ENCODE measurements around the gene SEMA4F.

DNA sequence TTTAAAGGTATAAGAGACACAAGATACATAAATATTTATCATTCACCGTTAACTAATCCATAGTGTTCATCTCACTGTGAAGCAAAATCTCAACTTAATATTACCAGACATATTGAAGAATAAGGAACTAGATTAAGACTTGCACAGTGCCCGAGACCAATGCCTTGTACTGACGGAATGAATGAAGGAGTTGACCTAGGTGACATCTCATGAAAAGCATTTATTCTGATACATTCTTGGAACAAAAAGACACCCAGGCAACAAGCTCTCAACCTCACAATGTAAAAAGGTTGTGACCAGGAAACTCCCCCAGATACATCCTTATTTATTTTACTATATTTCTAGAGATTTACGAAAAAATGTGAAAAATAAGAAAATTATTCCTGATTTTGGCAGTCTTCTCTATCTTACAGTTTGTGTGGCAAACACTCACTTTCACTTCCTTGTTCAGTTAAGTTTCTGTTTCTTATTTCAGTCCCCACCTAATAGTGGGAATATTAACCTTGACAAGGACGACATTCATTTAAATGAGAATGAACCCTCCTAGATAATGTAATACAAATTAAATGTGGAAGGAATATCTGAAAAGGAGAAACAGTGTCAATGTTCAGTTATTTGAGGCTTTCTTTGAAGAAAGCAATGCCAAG, 34.3 kb upstream of the SEMA4F start:
- TF ChIP-seq, protein P1, sequence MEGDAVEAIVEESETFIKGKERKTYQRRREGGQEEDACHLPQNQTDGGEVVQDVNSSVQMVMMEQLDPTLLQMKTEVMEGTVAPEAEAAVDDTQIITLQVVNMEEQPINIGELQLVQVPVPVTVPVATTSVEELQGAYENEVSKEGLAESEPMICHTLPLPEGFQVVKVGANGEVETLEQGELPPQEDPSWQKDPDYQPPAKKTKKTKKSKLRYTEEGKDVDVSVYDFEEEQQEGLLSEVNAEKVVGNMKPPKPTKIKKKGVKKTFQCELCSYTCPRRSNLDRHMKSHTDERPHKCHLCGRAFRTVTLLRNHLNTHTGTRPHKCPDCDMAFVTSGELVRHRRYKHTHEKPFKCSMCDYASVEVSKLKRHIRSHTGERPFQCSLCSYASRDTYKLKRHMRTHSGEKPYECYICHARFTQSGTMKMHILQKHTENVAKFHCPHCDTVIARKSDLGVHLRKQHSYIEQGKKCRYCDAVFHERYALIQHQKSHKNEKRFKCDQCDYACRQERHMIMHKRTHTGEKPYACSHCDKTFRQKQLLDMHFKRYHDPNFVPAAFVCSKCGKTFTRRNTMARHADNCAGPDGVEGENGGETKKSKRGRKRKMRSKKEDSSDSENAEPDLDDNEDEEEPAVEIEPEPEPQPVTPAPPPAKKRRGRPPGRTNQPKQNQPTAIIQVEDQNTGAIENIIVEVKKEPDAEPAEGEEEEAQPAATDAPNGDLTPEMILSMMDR (conservative IDR thresholded peaks at IDR 0.05 in 1 of 2, IDR thresholded peaks at IDR 0.05 in 1 of 2; ENCODE audit: low read depth in 1 of 2, low read length in 2 of 2), result no peak
- no peak for TF ChIP-seq EZH2 (IDR thresholded peaks at IDR 0.05; ENCODE audit: low read length, missing control alignments)

Measured in fibroblast of lung (primary cell).